PC-3 (cell line): ENCODE results near the gene ADAMTS6.

Experiments used
- EZH2phosphoT487 ChIP-seq: fragments of 300-600 bp; sonication (generic); IDR thresholded peaks from 2 replicates; pipeline ENCODE4 v1.6.1; 2018; ENCODE audit warnings: mild to moderate bottlenecking, antibody characterized with exemption, low read length, borderline replicate concordance
- TF ChIP-seq, protein P1 (sequence below): fragments of 300-600 bp; sonication (generic); conservative IDR thresholded peaks from 2 replicates; pipeline ENCODE4 v1.5.1; 2017; ENCODE audit warnings: antibody characterized with exemption, low read depth, mild to moderate bottlenecking, low read length

DNA sequence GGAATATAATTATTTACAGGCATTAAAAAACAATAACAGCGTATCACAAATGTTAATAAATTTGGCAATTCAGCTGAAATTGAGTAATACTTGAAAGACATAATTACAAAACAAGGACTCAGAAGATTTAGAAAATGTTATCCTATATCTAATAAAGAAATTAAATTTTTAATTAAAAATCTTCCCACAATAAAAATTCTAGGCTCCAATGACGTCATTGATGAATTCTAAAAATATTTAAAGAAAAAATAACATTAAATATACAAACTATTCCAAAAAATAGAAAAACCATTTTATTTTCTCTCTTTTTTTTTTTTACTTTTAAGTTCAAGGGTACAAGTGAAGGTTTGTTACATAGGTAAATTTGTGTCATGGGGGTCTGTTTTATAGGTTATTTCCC is 161.5 kb downstream of the ADAMTS6 start:
- TF ChIP-seq, protein P1, sequence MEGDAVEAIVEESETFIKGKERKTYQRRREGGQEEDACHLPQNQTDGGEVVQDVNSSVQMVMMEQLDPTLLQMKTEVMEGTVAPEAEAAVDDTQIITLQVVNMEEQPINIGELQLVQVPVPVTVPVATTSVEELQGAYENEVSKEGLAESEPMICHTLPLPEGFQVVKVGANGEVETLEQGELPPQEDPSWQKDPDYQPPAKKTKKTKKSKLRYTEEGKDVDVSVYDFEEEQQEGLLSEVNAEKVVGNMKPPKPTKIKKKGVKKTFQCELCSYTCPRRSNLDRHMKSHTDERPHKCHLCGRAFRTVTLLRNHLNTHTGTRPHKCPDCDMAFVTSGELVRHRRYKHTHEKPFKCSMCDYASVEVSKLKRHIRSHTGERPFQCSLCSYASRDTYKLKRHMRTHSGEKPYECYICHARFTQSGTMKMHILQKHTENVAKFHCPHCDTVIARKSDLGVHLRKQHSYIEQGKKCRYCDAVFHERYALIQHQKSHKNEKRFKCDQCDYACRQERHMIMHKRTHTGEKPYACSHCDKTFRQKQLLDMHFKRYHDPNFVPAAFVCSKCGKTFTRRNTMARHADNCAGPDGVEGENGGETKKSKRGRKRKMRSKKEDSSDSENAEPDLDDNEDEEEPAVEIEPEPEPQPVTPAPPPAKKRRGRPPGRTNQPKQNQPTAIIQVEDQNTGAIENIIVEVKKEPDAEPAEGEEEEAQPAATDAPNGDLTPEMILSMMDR, result no peak
- TF ChIP-seq EZH2phosphoT487, result no peak
